ENCODE results near the gene DPP10.

The DPP10 gene

DNA sequence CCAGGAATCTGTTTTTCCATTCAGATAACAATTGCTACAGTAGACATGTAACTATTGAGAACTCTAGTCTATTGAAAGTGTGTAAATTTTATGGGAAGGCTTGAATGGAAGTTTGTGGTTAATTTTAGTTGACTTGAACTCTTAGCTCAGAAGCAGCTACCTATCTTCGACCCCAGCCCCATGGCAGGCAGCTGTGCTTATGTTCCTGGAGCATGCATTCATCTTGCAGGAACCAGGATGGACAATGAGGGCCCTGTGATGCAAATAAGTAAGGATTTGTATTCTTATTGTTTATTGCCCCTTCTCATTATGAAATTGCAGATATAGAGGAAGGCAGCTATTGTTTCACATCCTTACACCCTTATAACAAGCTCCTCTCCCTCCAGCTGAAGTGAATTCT lies 1252.2 kb downstream of the DPP10 start:
- no peak for ATAC-seq
- no peak overlapping the region for H3K4me3 Mint-ChIP-seq
- no peak for DNase-seq
- H3K27ac Mint-ChIP-seq, result no peak overlapping the region
- H3K27me3 Mint-ChIP-seq, result no peaks in the 10 kb centered on the region
- peaks cover 12 to 18% of the 10 kb centered on the region in 2 donors for H3K9me3 Mint-ChIP-seq
- no peaks in the 10 kb centered on the region for H3K4me1 Mint-ChIP-seq

- Mint-ChIP-seq H3K4me1 (no peaks in the 10 kb centered on the region), H3K4me3 (no peak overlapping the region), H3K9me3 (peaks cover 20 to 24% of the 10 kb centered on the region in 2 donors), H3K27ac (no peak overlapping the region), H3K27me3 (no peaks in the 10 kb centered on the region)
- ATAC-seq (no peak), DNase-seq (no peak)
These were observed 1290.8 kb downstream of the DPP10 start for GRCh38 chr2:115733190-115733775.

GRCh38 chr2:115738111-115738510 lies 1295.7 kb downstream of the DPP10 start:
- H3K27me3 Mint-ChIP-seq, result no peaks in the 10 kb centered on the region
- no peak for DNase-seq
- no peak for ATAC-seq
- no peak overlapping the region for H3K27ac Mint-ChIP-seq
- no peak overlapping the region for H3K4me3 Mint-ChIP-seq
- no peaks in the 10 kb centered on the region for H3K4me1 Mint-ChIP-seq
- peaks cover 16 to 20% of the 10 kb centered on the region in 2 donors for H3K9me3 Mint-ChIP-seq

- DNase-seq (no peak), ATAC-seq (no peak)
- peaks cover 12 to 20% of the 10 kb centered on the region in 2 donors for H3K9me3 Mint-ChIP-seq
- H3K27me3 Mint-ChIP-seq, result no peaks in the 10 kb centered on the region
- no peak overlapping the region for H3K27ac Mint-ChIP-seq
- H3K4me1 Mint-ChIP-seq, result no peaks in the 10 kb centered on the region
- H3K4me3 Mint-ChIP-seq, result no peak overlapping the region
These were observed 1297.1 kb downstream of the DPP10 start for GRCh38 chr2:115739574-115739973.

DNA sequence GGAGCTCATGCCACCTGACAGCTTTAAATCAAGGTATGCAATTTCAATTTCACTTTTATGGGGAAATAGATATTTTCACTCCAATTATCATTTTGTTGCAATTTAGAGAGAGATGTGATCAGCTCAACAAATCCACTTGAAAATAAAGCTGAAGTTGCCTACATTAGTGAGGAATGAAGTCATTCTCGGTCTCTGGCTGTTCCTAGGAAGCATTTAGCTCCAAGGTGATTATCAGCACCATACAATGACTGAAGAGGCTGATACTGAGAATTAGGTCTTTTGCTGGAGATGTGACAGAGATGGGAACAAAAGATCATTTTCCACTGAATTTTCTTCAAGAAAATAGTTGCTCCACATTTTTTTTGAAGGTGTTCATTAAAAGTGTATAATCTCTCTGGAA lies 1303.7 kb downstream of the DPP10 start:
- no peak for ATAC-seq
- no peak overlapping the region for H3K4me3 Mint-ChIP-seq
- no peak for DNase-seq
- no peak overlapping the region for H3K27ac Mint-ChIP-seq
- H3K9me3 Mint-ChIP-seq, result peaks cover 5 to 13% of the 10 kb centered on the region in 2 donors
- H3K27me3 Mint-ChIP-seq, result no peaks in the 10 kb centered on the region
- H3K4me1 Mint-ChIP-seq, result no peaks in the 10 kb centered on the region

DNA sequence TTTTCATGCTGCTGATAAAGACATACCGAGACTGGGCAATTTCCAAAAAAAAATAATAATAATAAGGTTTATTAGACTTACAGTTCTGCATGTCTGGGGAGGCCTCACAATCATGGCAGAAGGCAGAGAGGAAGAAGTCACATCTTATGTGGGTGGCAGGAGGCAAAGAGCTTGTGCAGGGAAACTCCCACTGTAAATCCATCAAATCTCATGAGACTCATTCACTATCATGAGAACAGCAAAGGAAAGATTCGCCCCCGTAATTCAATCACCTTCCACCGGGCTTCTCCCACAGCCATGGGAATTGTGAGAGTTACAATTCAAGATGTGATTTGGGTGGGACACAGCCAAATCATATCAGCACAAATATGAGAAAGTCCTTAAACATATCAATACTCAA lies 1314.8 kb downstream of the DPP10 start:
- Mint-ChIP-seq H3K9me3 (peaks cover 9 to 14% of the 10 kb centered on the region in 2 donors), H3K4me3 (no peak overlapping the region), H3K27ac (no peak overlapping the region), H3K4me1 (no peaks in the 10 kb centered on the region), H3K27me3 (no peaks in the 10 kb centered on the region)
- DNase-seq, result no peak
- no peak for ATAC-seq

GRCh38 chr2:115763601-115764000 lies 1321.2 kb downstream of the DPP10 start:
- Mint-ChIP-seq H3K27ac (no peak overlapping the region), H3K27me3 (no peaks in the 10 kb centered on the region), H3K9me3 (peaks cover 0 to 9% of the 10 kb centered on the region in 2 donors), H3K4me3 (no peak overlapping the region), H3K4me1 (no peaks in the 10 kb centered on the region)
- ATAC-seq (no peak), DNase-seq (no peak)

GRCh38 chr2:115771516-115771915 lies 1329.1 kb downstream of the DPP10 start:
- H3K4me3 Mint-ChIP-seq, result no peak overlapping the region
- H3K27me3 Mint-ChIP-seq, result no peaks in the 10 kb centered on the region
- no peak for DNase-seq
- ATAC-seq, result no peak
- H3K27ac Mint-ChIP-seq, result no peak overlapping the region
- no peaks in the 10 kb centered on the region for H3K4me1 Mint-ChIP-seq
- peaks cover 7% of the 10 kb centered on the region in 2 donors for H3K9me3 Mint-ChIP-seq

GRCh38 chr2:115774361-115774760 lies 1331.9 kb downstream of the DPP10 start:
- no peak for ATAC-seq
- H3K4me1 Mint-ChIP-seq, result no peaks in the 10 kb centered on the region
- no peak overlapping the region for H3K4me3 Mint-ChIP-seq
- H3K27ac Mint-ChIP-seq, result no peak overlapping the region
- H3K27me3 Mint-ChIP-seq, result no peaks in the 10 kb centered on the region
- peaks cover 0 to 7% of the 10 kb centered on the region in 2 donors for H3K9me3 Mint-ChIP-seq
- DNase-seq, result no peak

DNA sequence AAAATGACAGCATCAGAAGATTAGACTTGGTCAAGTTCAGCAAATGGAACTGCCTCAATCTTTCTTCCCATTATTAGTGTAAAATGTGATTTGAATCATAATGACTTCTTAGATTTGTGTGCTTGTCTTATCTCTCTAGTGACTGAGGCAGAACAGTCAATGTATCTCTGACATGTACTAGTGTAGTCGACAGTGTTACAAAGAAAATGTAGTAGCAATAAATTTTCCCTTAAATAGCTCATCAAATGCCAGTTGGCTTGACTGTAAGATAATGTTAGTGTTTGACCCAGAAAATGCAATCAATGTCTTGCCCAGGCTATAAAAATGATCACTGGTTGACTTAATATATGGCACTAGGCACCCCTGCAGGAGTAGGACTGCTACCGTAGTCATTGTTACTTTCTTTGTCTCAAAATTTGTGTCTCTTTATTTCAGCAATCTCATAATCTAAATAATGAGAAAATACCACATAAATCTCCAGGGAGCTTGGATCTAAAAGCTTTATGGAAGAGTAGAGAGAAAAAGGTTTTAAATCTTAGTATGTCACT lies 1336.7 kb downstream of the DPP10 start:
- Mint-ChIP-seq H3K4me1 (no peaks in the 10 kb centered on the region), H3K9me3 (no peaks in the 10 kb centered on the region), H3K27ac (no peak overlapping the region), H3K27me3 (no peaks in the 10 kb centered on the region), H3K4me3 (no peak overlapping the region)
- no peak for ATAC-seq
- no peak for DNase-seq

- Mint-ChIP-seq H3K4me3 (no peak overlapping the region), H3K27me3 (no peaks in the 10 kb centered on the region), H3K9me3 (peaks cover 0 to 12% of the 10 kb centered on the region in 2 donors), H3K4me1 (no peaks in the 10 kb centered on the region), H3K27ac (no peak overlapping the region)
- no peak for DNase-seq
- no peak for ATAC-seq
These were observed 1339.8 kb downstream of the DPP10 start for GRCh38 chr2:115782286-115782685.

- H3K9me3 Mint-ChIP-seq, result peaks cover 0 to 6% of the 10 kb centered on the region in 2 donors
- H3K27me3 Mint-ChIP-seq, result no peaks in the 10 kb centered on the region
- H3K4me1 Mint-ChIP-seq, result no peaks in the 10 kb centered on the region
- H3K27ac Mint-ChIP-seq, result no peak overlapping the region
- no peak overlapping the region for H3K4me3 Mint-ChIP-seq
- no peak for DNase-seq
- no peak for ATAC-seq
These were observed 1353.6 kb downstream of the DPP10 start for GRCh38 chr2:115796078-115796477.

DNA sequence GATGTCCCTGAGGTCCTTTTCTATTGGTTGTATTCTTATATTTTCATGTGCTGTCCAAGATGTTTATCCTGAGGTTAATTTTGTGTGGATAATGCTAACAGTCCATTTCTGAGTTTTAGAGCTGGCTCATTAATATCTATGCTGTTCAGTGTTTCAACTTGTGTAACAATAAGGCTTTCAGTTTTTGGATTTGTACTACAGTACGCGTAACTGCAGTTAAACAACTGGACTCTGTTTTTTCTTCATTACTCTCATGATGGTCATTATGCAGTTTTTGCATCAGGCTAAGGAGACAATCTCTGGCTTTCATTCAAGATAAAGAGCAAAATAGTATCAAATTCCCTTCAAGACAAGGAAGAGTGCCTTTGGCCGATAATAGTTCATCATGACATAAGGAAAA lies 1364.8 kb downstream of the DPP10 start:
- Mint-ChIP-seq H3K4me3 (no peak overlapping the region), H3K27me3 (no peaks in the 10 kb centered on the region), H3K4me1 (no peaks in the 10 kb centered on the region), H3K27ac (no peak overlapping the region), H3K9me3 (peaks cover 11 to 19% of the 10 kb centered on the region in 2 donors)
- no peak for ATAC-seq
- DNase-seq, result no peak

GRCh38 chr2:115825912-115826311 lies 1383.5 kb downstream of the DPP10 start:
- Mint-ChIP-seq H3K9me3 (peaks cover 0 to 4% of the 10 kb centered on the region in 2 donors), H3K27me3 (no peaks in the 10 kb centered on the region), H3K4me1 (no peaks in the 10 kb centered on the region), H3K27ac (no peak overlapping the region), H3K4me3 (no peak overlapping the region)
- ATAC-seq, result no peak
- DNase-seq, result no peak

GRCh38 chr2:115833196-115833595 lies 1390.8 kb downstream of the DPP10 start:
- H3K4me3 Mint-ChIP-seq, result no peak overlapping the region
- DNase-seq, result no peak
- no peaks in the 10 kb centered on the region for H3K27me3 Mint-ChIP-seq
- ATAC-seq, result no peak
- no peaks in the 10 kb centered on the region for H3K4me1 Mint-ChIP-seq
- H3K27ac Mint-ChIP-seq, result no peak overlapping the region
- H3K9me3 Mint-ChIP-seq, result no peaks in the 10 kb centered on the region

- H3K9me3 Mint-ChIP-seq, result no peaks in the 10 kb centered on the region
- no peak overlapping the region for H3K4me3 Mint-ChIP-seq
- no peaks in the 10 kb centered on the region for H3K4me1 Mint-ChIP-seq
- DNase-seq (no peak), ATAC-seq (no peak)
- no peak overlapping the region for H3K27ac Mint-ChIP-seq
- H3K27me3 Mint-ChIP-seq, result no peaks in the 10 kb centered on the region
These were observed 1396.1 kb downstream of the DPP10 start for GRCh38 chr2:115838539-115838938.

GRCh38 chr2:115842306-115842705 lies 1399.9 kb downstream of the DPP10 start:
- ATAC-seq (no peak), DNase-seq (no peak)
- Mint-ChIP-seq H3K27me3 (no peaks in the 10 kb centered on the region), H3K4me1 (no peaks in the 10 kb centered on the region), H3K4me3 (no peak overlapping the region), H3K27ac (no peak overlapping the region), H3K9me3 (no peaks in the 10 kb centered on the region)
